ENCODE measurements around the gene SIAH3. TPM values are rescaled to one million over a fixed set of nuclear protein-coding genes. Genes with fewer than 3 reads are reported as not detected.
"Not testable (repeated sequence)": the region's sequence is repeated elsewhere in the genome, so short reads cannot be mapped to it uniquely, and the experiment has no call there.

Gene SIAH3
- total RNA-seq, 2 experiments from 2014 or later, result 0.06 to 0.10 TPM

DNA sequence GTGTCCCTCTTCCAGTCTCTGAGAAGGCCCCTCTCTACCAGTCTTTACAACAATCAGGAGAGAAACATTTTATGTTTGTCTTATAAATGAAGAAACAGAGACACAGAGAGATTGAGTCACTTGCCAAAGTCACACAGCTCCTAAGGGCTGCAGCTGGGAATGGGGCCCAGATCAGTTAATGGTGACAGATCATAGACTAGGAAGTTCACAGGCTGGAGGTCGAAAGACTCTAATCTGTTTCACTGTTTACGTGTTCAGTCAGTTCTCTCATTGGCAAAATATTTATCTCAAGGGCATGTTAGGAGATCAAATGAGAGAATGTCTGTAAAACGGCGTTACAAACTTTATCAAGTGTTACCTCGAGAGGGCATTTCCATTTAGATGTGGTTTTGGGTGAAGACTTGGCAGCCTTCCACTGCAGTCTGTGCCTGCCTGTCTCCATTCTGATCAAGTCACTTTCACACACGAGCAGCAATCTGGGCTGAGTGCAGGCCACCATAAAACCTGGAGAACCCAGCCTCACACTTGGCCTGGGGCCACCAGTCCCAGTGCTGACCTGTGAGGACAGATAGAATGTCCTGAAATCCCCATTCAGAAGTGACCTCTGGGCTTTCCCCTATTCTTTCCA is 65.1 kb downstream of the SIAH3 start:
- ChIA-PET POLR2A (no interaction called here), CTCF (no interaction called here)

DNA sequence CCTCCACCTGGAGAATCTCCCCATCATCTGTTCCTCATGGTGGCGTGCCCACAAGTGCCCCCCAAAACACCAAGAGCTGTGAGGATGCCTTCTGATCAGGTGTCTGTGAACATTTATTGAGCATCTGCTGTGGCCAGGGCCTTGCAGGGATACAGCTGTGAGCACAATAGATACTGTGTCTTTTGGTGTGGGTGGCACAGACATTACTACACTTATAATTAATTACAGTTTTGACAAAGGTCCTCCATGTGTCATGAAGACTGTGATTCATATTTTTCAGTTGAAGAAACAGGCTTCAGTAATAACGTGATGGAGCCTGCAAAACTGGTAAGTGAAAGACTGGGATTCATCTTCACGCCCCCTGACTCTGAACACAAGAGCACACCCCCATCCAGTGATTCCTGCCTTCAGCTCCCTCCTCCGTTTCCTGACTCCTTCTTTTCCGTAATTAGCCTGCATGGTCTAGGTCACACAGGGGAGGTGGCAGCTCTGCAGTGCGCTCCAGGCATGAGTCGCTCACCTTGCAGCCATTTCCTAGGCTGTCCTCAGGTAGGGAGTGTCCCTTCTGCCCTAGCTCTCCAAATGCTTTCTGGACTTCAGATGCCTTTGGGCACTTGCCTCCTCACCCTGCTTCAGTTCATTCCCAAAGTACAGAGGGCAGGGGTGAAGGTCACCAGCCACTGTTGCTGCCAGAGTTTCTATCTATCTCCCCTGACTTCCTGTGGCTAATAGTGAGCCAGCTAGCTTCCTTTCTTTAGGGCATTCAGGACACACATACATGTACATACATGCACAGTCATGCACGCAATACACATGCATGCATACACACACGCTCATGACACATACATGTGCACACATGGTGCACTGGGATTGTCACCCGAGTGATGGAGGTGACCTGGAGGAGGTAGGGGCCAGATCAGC is 66.5 kb downstream of the SIAH3 start:
- CTCF ChIA-PET, result no interaction called here
- POLR2A ChIA-PET, result no interaction called here

DNA sequence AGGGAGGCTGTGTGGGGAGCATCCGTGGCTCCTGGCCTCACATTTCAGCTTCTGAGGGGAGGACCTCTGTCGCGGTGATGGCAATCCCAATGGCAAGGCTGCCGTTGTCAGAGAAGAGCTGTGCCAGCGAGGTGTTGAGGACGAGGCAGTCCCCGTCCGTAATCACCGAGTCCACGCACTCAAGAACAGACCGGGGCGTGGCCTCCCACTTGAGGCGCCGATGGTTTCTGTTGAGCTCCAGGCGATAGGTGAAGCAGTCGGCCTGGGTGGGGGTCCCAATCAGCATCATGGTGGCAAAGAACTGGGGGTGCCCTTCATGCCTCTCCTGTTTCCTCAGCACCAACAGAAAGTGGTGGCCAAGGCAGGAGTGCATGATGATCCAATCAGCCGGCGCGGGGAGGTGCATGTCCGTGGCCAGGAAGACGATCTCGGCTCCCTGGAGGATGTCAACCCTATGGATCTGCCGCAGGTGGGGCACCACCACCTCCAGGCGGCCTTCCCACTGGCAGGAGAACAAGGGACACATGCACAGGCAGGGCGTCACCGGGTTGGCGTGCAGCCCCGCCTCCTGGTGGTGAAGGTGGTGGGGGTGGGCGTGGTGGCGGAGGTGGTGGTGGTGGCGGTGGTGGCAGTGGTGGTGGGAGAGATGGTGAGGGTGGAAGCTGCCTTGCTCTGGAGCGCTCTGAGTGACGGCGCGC is 68.1 kb downstream of the SIAH3 start:
- POLR2A ChIA-PET, result no interaction called here
- CTCF ChIA-PET, result interaction anchor here (0.7 to 1.2 kb wide), 2 partner anchors 12 to 20 kb away, joined by 3 read pairs; no protein-coding TSS in a partner anchor

DNA sequence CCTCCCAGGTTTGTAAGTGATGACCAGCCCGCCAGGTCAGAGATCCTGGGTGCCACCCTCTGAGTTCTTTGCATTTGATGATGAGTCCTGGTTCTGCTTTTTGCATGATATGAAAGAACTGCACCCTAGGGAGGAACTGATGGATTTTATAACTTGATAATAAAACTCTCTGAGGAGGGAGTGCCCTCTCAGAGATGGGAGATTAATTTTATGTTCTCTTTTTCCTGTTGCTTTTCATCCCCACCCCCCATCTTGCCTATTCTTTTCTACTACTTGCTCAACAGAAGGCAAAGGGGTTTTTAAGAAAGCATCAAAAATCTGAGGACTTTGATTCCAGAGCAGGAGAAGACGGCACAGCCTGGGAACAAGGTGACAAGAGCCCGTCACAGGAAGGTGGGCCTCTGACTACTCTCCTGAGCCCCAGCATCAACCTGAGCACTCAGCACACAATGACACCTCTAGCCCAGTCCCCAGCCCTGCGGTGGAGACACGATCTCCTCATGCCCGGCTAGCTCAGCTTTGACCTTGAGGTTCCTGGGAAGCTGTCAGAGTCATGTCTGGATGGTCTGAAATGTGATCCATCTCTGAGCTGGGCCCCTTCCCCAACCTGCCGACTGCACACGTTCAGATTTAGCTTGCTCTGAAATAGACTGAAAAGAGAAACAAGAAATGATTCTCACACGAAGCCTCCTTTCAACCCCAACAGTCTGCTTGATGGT is 69.1 kb downstream of the SIAH3 start:
- POLR2A ChIA-PET, result no interaction called here
- CTCF ChIA-PET, result interaction anchor here (1.2 kb wide), 1 partner anchor 11 kb away, joined by 3 read pairs; no protein-coding TSS in a partner anchor

DNA sequence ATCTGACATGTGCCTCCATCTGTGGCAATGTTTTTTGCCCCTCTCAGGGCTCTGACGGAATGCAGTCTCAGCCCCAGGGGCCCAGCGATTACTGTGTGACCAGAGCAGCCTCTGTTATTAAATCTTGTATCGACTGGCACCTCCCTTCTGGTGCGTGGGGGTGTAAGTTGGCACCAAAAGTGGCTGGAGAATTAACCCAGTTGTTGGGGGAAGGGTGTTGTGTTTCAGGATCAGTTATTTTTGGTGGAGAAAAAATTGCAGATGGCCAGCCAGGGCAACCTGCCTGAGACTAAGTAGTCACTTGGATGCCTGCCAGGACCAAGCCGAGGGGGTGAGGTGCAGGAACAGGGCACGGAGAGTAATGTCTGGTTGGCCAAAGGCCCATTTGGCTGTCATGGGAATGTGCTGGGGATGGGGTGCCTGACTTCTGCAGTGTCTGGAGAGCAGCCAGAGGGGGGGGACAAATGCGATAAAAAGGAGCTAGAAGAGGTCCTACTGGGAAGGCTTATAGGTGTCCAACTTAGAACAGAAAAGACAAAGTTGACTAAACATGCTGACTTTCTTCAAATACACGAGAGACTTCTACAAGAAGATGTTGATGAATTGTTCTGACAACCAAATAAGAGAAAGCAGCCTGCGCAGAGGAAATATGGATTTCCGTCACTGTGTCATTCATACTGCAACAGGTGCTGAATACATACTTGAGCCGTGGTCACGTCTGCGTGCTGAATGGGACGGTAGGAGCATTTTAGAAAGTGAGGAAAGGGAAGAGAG is 69.8 kb downstream of the SIAH3 start:
- CTCF ChIA-PET, result no interaction called here
- POLR2A ChIA-PET, result no interaction called here

DNA sequence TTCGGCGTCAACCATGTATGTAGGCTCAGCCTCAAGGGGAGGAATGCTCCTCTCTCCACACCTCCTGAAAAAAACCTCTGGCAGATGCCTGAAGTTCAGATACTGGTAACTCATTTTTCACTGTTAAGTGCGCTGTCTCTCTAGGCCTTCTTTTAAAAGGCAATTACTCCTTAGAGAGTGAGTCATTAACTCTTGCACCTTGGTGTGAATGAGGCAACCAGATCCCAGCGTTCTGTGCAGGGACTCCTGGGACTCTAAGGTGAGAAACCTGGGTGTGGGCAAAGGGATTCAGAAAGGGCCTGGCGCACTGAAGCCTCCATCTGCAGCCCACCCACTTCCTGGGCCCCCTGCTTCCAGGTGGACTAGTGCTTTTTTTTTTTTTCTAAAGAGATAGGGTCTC is 71.7 kb downstream of the SIAH3 start:
- POLR2A ChIA-PET, result no interaction called here

DNA sequence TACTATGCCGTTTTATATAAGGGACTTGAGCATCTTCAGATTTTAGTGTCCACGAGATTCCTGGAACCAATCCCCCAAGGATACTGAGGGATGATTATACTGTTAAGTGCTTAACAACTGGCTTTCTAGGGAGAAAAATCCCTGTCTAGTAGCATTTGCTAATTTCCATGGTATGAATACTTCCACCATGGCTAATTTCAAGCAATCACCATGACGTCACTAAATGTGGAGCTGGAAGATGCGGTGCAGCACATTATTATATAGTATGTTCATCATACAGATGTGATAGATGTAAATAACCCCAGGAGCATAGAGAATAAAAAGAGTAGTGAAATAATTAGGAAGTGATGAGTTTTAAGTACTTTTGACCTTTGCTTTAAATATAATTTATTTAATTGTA is 72.7 kb downstream of the SIAH3 start:
- ChIA-PET POLR2A (no interaction called here), CTCF (no interaction called here)

More for the DNA sequence above, 71.7 kb downstream of the SIAH3 start:
- CTCF ChIA-PET, result no interaction called here

DNA sequence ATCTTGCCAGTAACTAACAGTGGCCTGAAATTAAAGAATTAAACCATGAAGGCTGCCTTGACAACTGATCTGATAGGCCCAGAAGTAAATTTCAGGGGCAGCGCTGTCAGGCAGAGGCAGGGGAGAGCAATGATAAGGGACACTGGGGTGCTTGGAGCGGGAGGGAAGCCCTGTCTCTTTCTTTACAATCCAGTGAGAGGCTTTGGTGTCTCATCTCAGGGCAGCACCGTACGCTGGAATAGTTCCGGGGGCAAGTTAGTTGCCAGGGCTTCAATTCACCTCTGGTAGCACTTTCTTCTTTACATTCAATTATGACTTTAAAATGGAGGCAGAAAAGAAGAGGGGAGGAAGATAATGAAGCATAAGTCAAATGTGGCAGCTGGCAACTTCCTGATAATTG is 74.8 kb downstream of the SIAH3 start:
- CTCF ChIA-PET, result no interaction called here
- POLR2A ChIA-PET, result no interaction called here

DNA sequence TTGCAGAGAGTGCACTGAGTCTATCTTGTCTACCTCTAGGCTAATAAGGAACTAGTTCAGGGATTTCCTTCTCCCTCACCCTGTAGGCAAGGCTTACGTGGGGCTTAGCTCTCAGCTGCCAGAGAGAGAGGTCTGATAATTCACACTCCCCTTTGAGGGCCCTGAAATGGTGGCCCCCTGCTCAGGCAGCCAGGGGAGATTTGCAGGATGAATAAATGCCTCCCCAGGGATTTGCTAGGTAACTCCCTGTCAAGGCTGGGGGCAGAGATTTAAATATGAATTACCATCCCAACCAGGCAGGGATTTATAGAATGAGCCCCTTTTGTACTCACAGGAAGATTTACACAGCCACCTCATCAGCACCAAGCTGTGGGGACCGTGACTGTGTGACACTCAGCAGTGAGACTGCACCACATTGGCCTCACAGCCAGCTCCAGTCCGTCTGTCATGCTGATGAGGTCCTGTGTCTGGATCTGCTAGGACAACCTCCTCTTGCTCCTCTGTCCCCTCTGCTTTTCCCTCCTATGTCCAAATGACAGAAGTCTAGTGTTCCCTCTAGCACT is 76.1 kb downstream of the SIAH3 start:
- ChIA-PET CTCF (no interaction called here), POLR2A (no interaction called here)

DNA sequence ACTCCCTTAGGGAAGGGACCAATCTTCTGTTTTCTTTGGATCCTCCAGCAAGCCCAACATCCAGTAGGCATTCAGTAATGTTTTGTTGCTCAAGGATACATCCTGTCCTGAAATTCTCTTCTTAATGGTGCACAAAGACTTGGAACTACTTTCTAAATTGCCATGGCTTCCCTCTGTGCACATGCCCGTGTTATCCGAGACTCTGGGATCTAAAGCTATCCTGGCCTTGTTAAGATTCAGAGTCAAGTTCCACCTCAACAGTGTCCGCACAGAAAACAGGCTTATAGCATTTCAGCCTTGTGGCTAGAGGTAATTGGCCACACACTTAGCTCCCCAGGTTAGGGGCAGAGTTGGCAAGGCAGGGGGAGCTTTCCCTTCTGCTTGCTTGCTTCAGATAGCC is 77.6 kb downstream of the SIAH3 start:
- POLR2A ChIA-PET, result interaction anchor here (0.7 kb wide), 1 partner anchor 38 kb away, joined by 3 read pairs; no protein-coding TSS in a partner anchor
- CTCF ChIA-PET, result no interaction called here

DNA sequence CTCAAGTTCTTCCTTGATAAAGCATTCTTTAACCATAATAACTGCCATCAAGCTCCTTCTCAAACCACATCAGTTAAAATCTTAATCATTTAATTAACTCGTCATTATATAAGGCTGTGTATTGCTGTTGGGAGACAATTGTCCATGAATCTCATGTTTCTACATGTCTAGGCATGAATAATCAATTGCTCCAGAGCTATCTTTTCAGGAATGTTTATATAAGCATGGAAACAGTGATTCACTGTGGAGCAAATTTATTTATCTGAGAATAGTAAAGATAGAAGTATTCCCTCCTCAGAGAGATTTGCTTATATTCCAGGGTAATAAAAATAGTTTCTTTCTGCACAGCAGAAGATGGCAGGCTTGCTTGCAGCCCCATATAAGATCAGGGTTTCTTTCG is 78.3 kb downstream of the SIAH3 start:
- POLR2A ChIA-PET, result no interaction called here
- CTCF ChIA-PET, result no interaction called here

DNA sequence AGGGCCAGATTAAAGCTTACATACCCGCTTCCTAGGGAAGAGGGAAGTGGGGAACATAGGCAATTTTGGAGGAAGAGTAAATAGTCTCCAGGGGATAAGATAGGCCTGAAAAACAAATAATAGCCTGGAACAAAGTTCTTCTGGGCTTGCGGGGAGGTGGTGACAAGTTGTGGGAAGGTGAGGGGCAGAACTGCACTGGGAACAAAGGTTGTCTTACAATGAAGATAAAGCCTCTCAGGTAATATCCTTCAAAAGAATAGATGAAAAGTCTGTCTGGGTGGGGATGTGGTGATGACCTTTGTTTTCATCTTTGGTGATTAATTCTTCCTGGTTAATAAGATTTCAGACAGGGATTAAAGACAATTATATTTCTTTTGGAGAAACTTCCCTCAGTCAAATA is 80.7 kb downstream of the SIAH3 start:
- CTCF ChIA-PET, result interaction anchor here (1.0 kb wide), 1 partner anchor 12 kb away, joined by 3 read pairs; no protein-coding TSS in a partner anchor
- POLR2A ChIA-PET, result no interaction called here

DNA sequence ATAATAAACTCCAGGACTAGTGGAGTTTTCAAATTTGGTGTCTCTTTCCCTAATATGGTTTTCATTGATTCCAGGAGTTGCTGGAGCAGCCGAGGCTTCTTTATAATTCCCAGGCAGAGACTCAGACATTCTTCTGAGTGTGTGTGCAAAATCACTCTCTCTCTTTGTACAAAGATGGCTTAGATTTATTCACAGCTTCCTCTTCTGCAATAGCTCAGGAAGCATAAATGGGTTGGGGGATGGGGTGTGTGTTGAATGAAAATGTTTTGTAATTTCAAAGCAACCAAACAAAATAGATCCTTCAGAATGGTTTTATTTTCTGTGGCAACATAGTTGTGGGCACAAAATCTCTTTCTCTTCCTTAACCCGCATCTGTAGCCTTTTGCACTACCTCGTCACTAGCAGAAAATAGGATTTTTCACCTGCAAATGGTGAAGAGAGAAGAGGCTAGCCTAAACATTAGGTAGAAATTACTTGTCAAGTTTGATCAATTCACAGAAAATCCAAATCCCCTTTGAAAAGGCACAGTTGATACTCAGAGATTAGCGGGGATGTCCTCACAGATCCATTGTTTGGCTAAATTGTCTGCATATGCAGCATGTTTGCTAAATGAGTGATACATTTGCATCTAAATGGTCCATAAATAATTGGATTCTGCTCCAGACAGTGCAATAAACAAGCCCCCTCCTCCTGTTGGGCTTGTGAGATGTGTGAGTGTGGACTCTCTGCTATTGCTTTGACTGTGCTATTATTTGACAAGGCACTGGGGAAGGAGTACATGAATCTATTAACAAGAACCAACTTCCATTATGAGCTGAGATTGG is 82.7 kb downstream of the SIAH3 start:
- CTCF ChIA-PET, result no interaction called here
- POLR2A ChIA-PET, result interaction anchor here (0.7 kb wide), 1 partner anchor 26 kb away, joined by 5 read pairs; no protein-coding TSS in a partner anchor

DNA sequence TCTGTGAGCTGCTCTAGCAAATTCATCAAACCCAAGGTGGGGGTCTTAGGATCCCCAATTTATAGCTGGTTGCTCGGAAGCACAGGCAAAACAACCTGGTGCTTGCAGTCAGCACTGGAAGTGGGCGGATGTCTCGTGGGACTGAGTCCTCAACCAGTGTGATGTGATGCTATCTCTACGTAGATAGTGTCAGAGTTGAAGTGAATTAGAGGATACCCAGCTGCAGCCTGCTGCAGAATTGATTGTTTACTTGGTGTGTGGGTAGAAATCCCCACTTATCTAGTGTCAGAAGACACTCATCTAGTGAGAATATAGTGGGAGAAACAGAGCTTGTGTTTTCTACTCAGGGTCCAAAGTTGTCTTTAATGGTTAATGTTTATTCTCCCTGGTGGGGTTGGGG is 86.1 kb downstream of the SIAH3 start:
- ChIA-PET POLR2A (no interaction called here), CTCF (no interaction called here)

DNA sequence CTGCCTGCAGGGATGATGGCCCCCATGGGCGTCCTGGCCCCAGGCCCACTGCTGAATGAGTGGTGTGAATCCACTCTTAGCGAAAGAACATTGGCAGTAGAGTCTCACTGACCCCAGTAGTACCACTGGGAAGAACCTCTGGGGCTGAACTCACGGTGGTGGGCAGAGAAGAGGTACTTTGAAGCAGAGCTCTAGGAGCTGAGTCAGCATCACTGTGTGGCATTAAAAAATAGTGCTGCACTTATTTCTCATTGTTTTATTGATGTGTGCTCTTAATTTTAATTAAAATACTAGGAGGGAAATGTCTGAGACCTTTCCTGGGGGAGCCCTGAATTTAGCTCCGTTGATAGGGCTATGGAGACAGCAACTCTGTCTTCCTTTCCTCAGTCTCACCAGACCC is 88.1 kb downstream of the SIAH3 start:
- POLR2A ChIA-PET, result no interaction called here
- CTCF ChIA-PET, result interaction anchor here (0.6 to 0.7 kb wide), 2 partner anchors 20 to 405 kb away, joined by 3 read pairs; no protein-coding TSS in a partner anchor

DNA sequence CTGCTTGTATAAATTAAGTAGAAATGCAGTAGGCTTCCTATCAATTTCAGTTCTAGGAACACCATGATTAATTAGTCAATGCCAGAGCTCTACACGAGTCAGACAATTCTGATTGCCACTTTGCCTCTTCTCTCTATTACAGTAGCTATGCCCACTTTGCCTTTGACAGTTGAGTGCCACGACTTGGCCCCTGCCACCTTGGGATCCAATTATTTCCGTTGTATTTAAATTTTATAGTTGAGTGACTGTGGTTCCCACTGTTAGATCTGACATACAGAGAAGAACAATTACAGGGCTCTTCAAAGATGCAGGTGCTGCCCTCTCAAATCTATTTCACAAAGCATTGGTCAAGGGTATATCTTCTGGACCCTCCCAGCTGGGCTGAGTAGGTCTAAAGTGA is 94.0 kb downstream of the SIAH3 start:
- POLR2A ChIA-PET, CTCF ChIA-PET: not testable (repeated sequence)

DNA sequence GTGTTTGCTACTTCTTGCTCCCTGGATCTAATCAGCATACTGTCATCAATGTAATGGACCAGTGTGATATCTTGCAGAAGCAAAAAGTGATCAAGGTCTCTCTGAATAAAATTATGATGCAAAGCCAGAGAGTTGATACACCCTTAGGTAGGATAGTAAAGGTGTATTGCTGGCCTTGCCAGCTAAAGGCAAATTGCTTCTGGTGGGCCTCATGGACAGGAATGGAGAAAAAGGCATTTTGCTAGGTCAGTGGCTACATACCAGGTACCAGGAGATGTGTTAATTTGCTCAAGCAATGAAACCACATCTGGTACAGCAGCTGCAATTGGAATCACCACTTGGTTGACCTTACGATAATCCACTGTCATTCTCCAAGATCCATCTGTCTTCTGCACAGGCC is 95.1 kb downstream of the SIAH3 start:
- CTCF ChIA-PET, result interaction anchor here (0.6 kb wide), 1 partner anchor 16 kb away, joined by 3 read pairs; no protein-coding TSS in a partner anchor
- POLR2A ChIA-PET, result not testable (repeated sequence)

DNA sequence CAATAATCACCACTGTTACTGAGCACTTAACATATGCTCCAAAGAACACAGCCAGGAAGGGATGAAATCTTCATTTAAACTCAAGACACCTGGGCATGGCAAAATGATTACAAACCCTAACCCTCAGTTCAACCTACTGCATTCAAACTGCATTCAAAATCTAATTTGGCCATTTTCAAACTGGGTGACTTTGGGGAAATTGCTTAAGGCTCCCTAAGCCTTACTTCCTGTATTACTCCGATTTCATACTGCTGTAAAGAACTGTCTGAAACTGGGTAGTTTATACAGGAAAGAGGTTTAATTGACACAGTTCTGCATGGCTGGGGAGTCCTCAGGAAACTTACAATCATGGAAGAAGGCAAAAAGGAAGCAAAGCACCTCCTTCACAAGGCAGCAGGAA is 99.0 kb downstream of the SIAH3 start:
- CTCF ChIA-PET, result no interaction called here
- POLR2A ChIA-PET, result no interaction called here

Measured in activated CD8-positive, alpha-beta memory T cell treated with anti-CD3 and anti-CD28 coated beads for 36 hours (primary cell).